Measurements from ENCODE around the gene ZDHHC4. TPM values are rescaled to one million over a fixed set of nuclear protein-coding genes. Genes with fewer than 3 reads are reported as not detected.

Gene ZDHHC4
- total and polyA plus RNA-seq, 2 of the 13 experiments (the other 11 are each of a cell fraction or from before 2014, with no cell fraction given), result 83.2 to 188 TPM

DNA sequence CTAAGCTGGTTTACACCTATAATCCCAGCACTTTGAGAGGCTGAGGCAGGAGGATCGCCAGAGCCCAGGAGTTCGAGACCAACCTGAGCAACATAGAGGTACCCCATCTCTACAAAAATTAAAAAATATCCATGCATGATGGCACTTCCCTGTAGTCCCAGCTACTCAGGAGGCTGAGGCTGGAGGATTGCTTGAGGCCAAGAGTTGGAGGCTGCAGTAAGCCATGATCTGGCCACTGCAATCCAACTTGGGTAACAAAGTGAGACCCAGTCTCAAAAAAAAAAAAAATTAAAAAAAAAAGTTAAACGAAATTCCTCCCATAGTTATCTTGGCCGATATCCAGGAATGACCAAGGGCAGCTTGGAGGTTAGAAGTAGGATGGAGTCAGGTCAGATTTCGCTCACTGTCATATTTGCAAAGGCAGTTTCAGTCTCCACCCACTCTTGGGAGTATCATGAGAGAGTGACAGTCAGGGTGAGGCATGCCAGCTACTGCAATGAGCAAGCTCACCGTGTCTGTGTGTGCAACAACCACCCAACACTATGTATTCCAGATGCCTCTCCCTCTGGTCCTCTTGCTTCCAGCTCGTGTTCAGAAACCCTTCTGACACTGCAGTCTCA, 6.0 kb upstream of the ZDHHC4 start:
- no TSS peak for BruUV-seq (replicated peaks)
- ChIA-PET CTCF (ENCODE audit: low intra/inter-chr PET ratio, low total read pairs) (no interaction called here), POLR2A (interaction anchor here (0.5 to 1.3 kb wide), 7 partner anchors 9 to 563 kb away, joined by 3 to 6 read pairs (median 3); partner anchors contain the start of gene PMS2)
- intact Hi-C loops (cut with micrococcal nuclease; ENCODE audit: unreplicated experiment), result no loop called here
- Histone ChIP-seq H2AFZ (ENCODE audit: low read length) (no peak overlapping the region), H3K9ac (ENCODE audit: insufficient read depth, low read depth, low read length) (0 out of 2 replicates have a peak overlapping the region, but pooled peaks have one; percentile 30), H3K4me1 (ENCODE audit: insufficient read depth, low read length) (peaks cover 77% of the 10 kb centered on the region), H3K27me3 (ENCODE audit: control insufficient read depth in 1 of 2, insufficient read depth in 2 of 2, low read length in 2 of 2) (no peaks in the 10 kb centered on the region), H4K20me1 (ENCODE audit: insufficient read depth, low read length) (no peaks in the 10 kb centered on the region), H3K4me3 (replicated peaks in 1 of 3; ENCODE audit: insufficient read depth in 1 of 3, low read depth in 2 of 3, low read length in 3 of 3) (no peak overlapping the region), H3K79me2 (ENCODE audit: insufficient read depth, low read length) (peaks cover 3% of the 10 kb centered on the region), H3K27ac (ENCODE audit: extremely low read length, insufficient read depth, low read length) (no peak overlapping the region), H3K9me3 (ENCODE audit: low read length) (no peaks in the 10 kb centered on the region), H3K36me3 (replicated peaks in 1 of 2; ENCODE audit: control insufficient read depth in 1 of 2, insufficient read depth in 2 of 2, low read length in 2 of 2) (peaks cover 3 to 5% of the 10 kb centered on the region in 2 experiments; a peak in 4 of 5 replicates), H3K4me2 (ENCODE audit: low read depth, low read length) (peak overlapping the region; percentile 28; the same call in 1 of the 2 replicates)
- FAIRE-seq (peak; percentile 96), DNase-seq (ENCODE audit: low spot score) (peak; percentile 89), ATAC-seq (peak; percentile 82)
- 32% methylated on average over 7 of the region's 7 CpGs for WGBS (ENCODE audit: low lambda C conversion rate)
- in situ Hi-C loops (cut with HindIII; ENCODE audit: extremely low pct_ligation_motif_present, low pct_unique_long_range_greater_than_20kb), result no loop called here
- TF ChIP-seq, protein P1, sequence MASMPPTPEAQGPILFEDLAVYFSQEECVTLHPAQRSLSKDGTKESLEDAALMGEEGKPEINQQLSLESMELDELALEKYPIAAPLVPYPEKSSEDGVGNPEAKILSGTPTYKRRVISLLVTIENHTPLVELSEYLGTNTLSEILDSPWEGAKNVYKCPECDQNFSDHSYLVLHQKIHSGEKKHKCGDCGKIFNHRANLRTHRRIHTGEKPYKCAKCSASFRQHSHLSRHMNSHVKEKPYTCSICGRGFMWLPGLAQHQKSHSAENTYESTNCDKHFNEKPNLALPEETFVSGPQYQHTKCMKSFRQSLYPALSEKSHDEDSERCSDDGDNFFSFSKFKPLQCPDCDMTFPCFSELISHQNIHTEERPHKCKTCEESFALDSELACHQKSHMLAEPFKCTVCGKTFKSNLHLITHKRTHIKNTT (CRISPR knock-in tag; IDR thresholded peaks at IDR 0.05), result no peak
- TF ChIP-seq HNF4A (CRISPR knock-in tag; IDR thresholded peaks at IDR 0.05) (no peak; the same call in 1 of the 2 replicates), ZNF792 (CRISPR knock-in tag; IDR thresholded peaks at IDR 0.05) (no peak), CBX5 (CRISPR knock-in tag; IDR thresholded peaks at IDR 0.05; ENCODE audit: borderline replicate concordance) (no peak), SIX1 (CRISPR knock-in tag; IDR thresholded peaks at IDR 0.05; ENCODE audit: borderline replicate concordance) (peak; percentile 56; the same call in 1 of the 2 replicates), ZNF354B (CRISPR knock-in tag; IDR thresholded peaks at IDR 0.05) (no peak), RFXANK (CRISPR knock-in tag; IDR thresholded peaks at IDR 0.05) (no peak), TGIF2 (CRISPR knock-in tag; IDR thresholded peaks at IDR 0.05) (no peak), SOX13 (IDR thresholded peaks at IDR 0.05) (no peak), SOX13 (CRISPR knock-in tag; conservative IDR thresholded peaks at IDR 0.05 in 1 of 2, IDR thresholded peaks at IDR 0.05 in 1 of 2) (no peak), ZBTB20 (CRISPR knock-in tag; IDR thresholded peaks at IDR 0.05; ENCODE audit: borderline replicate concordance, low read depth) (no peak), KAT7 (CRISPR knock-in tag; IDR thresholded peaks at IDR 0.05; ENCODE audit: borderline replicate concordance) (no peak), NAIF1 (CRISPR knock-in tag; IDR thresholded peaks at IDR 0.05; ENCODE audit: borderline replicate concordance) (no peak), PLRG1 (conservative IDR thresholded peaks at IDR 0.05) (no peak), BRCA1 (CRISPR knock-in tag; IDR thresholded peaks at IDR 0.05) (no peak), KAT8 (CRISPR knock-in tag; IDR thresholded peaks at IDR 0.05) (no peak), ZNF101 (CRISPR knock-in tag; IDR thresholded peaks at IDR 0.05; ENCODE audit: borderline replicate concordance, low read depth) (no peak), ZNF431 (CRISPR knock-in tag; IDR thresholded peaks at IDR 0.05; ENCODE audit: borderline replicate concordance, low read depth) (no peak), ZNF468 (CRISPR knock-in tag; IDR thresholded peaks at IDR 0.05) (no peak), RAD51 (IDR thresholded peaks at IDR 0.05; ENCODE audit: borderline replicate concordance) (no peak), HDAC2 (CRISPR knock-in tag; IDR thresholded peaks at IDR 0.05) (0 out of 2 replicates have a peak, but pooled peaks have one; percentile 15), NR3C1 (CRISPR knock-in tag; IDR thresholded peaks at IDR 0.05) (no peak)
- TF ChIP-seq, protein P2, sequence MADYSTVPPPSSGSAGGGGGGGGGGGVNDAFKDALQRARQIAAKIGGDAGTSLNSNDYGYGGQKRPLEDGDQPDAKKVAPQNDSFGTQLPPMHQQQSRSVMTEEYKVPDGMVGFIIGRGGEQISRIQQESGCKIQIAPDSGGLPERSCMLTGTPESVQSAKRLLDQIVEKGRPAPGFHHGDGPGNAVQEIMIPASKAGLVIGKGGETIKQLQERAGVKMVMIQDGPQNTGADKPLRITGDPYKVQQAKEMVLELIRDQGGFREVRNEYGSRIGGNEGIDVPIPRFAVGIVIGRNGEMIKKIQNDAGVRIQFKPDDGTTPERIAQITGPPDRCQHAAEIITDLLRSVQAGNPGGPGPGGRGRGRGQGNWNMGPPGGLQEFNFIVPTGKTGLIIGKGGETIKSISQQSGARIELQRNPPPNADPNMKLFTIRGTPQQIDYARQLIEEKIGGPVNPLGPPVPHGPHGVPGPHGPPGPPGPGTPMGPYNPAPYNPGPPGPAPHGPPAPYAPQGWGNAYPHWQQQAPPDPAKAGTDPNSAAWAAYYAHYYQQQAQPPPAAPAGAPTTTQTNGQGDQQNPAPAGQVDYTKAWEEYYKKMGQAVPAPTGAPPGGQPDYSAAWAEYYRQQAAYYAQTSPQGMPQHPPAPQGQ (CRISPR knock-in tag; IDR thresholded peaks at IDR 0.05; ENCODE audit: borderline replicate concordance), result no peak
- TF ChIP-seq, protein P3, sequence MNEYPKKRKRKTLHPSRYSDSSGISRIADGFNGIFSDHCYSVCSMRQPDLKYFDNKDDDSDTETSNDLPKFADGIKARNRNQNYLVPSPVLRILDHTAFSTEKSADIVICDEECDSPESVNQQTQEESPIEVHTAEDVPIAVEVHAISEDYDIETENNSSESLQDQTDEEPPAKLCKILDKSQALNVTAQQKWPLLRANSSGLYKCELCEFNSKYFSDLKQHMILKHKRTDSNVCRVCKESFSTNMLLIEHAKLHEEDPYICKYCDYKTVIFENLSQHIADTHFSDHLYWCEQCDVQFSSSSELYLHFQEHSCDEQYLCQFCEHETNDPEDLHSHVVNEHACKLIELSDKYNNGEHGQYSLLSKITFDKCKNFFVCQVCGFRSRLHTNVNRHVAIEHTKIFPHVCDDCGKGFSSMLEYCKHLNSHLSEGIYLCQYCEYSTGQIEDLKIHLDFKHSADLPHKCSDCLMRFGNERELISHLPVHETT (CRISPR knock-in tag; conservative IDR thresholded peaks at IDR 0.05), result no peak
